Upper lobe of left lung (tissue), 6 donors: ENCODE data around the gene NLRP14. TPM values are rescaled to one million over a fixed set of nuclear protein-coding genes. Genes with fewer than 3 reads are reported as not detected.

Experiments used
- ATAC-seq, 2 donors: fragments of 200-7000 bp; cut with Tn5 transposase; one replicate each; pipeline ENCODE4 v1.9.1; 2022; ENCODE audit warnings: mild to moderate bottlenecking in 2 of 2, moderate library complexity in 2 of 2; ENCODE audit not compliant: low FRiP score in 2 of 2
- DNase-seq, 2 donors: peaks; one replicate each; pipeline ENCODE4 v3.0.0-alpha.2; 2019 to 2020
- H3K27ac ChIP-seq, 4 donors: fragments of 200-600 bp; sonication (generic); one replicate each; pipeline ENCODE4 v1.5.1; 2016 to 2019
- H3K27me3 ChIP-seq, 4 donors: fragments of 200-600 bp; sonication (generic); one replicate each; pipeline ENCODE4 v1.5.1; 2017 to 2019
- H3K36me3 ChIP-seq, 4 donors: fragments of 200-600 bp; sonication (generic); one replicate each; pipeline ENCODE4 v1.5.1; 2016 to 2019
- H3K4me1 ChIP-seq, 4 donors: fragments of 200-600 bp; sonication (generic); one replicate each; pipeline ENCODE4 v1.5.1; 2018 to 2019
- H3K4me3 ChIP-seq, 4 donors: fragments of 200-600 bp; sonication (generic); one replicate each; pipeline ENCODE4 v1.5.1; 2017 to 2019; ENCODE audit warnings: mild to moderate bottlenecking in 2 of 4, moderate library complexity in 1 of 4
- H3K9me3 ChIP-seq, 4 donors: fragments of 200-600 bp; sonication (generic); one replicate each; pipeline ENCODE4 v1.5.1; 2018 to 2019
- CTCF ChIP-seq, 6 experiments: fragments of 450-650 bp in 4 of 6; fragments of 200-600 bp in 2 of 6; sonication (generic) in 2 of 6; IDR thresholded peaks; one replicate each; pipeline ENCODE4 v1.5.1; 2016 to 2019; ENCODE audit warnings: antibody characterized with exemption in 6 of 6
- EP300 ChIP-seq, 4 donors: sonication (generic); formaldehyde crosslinking; IDR thresholded peaks; one replicate each; pipeline ENCODE4 v1.5.1; 2017; ENCODE audit warnings: antibody characterized with exemption in 4 of 4, control low read depth in 2 of 4
- POLR2A ChIP-seq, 4 donors: fragments of 450-650 bp; IDR thresholded peaks; one replicate each; pipeline ENCODE4 v1.5.1; 2016 to 2017; ENCODE audit warnings: antibody characterized with exemption in 4 of 4, mild to moderate bottlenecking in 2 of 4
- POLR2AphosphoS5 ChIP-seq, 2 donors: sonication (generic); formaldehyde crosslinking; IDR thresholded peaks; one replicate each; pipeline ENCODE4 v1.5.1; 2017; ENCODE audit warnings: antibody characterized with exemption in 2 of 2
- WGBS, 2 donors: methylation state at CpG; one replicate each; pipeline ENCODE4 v1.1.5; 2017 to 2018; 5-methylcytosine and 5-hydroxymethylcytosine counted together
- total RNA-seq, 6 donors: library from RNA; depleted of rRNA in 4 of 6; stranded (reverse); fragments of >200 nt in 4 of 6; gene quantifications; one replicate each; pipeline versions ENCODE4 v1.1.0 to v1.2.1, GENCODE V29; 2016 to 2021
- donor health status: DM: no; HTN: no; CAD: no; lungs with moderate emphysema.
- donor health status: DM: no; HTN: yes; CAD: no; lungs with severe emphysema.

NLRP14 gene
- total RNA-seq, 6 donors from 2014 or later: 0.11 to 1.0 (median 0.22) TPM; not detected in 2

DNA sequence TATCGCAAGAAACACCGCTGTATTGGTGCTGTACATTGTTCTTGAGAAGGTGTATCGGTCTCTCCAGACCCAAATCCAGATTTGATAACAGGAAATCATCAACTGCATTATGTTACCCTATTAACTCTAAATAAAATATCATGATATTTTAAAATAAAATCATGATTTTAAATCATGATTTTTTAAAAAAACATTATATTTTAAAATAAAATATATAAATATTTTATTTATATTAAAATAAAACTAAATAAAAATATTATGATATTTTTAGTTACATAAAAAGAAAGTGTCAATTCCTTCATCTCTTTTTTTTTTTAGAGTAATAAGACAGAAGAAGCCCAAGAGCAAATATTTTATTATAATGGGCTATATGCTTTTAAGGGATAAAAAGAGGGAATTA lies 96.1 kb downstream of the NLRP14 start:
- no peak overlapping the region for H3K4me3 ChIP-seq
- no peaks in the 10 kb centered on the region for H3K9me3 ChIP-seq
- H3K36me3 ChIP-seq: no peaks in the 10 kb centered on the region
- TF ChIP-seq POLR2AphosphoS5 (IDR thresholded peaks at IDR 0.05) (no peak), EP300 (IDR thresholded peaks at IDR 0.05) (no peak), CTCF (IDR thresholded peaks at IDR 0.05) (no peak), POLR2A (IDR thresholded peaks at IDR 0.05) (no peak)
- no peak for DNase-seq
- no peaks in the 10 kb centered on the region for H3K4me1 ChIP-seq
- ATAC-seq: no peak
- no peak overlapping the region for H3K27ac ChIP-seq
- no peaks in the 10 kb centered on the region for H3K27me3 ChIP-seq
- 91 to 93% methylated on average over 3 of the region's 3 CpGs for WGBS, 2 donors

Other genes with a start within 250 kb of the NLRP14 start
- gene OR2AG2, start 248.5 kb upstream of the NLRP14 start, total RNA-seq: under 1 TPM in 3 of 6 donors, not detected in 3; 0.13 to 0.59 (median 0.15) TPM
- not detected for gene OR2AG1, start 237.5 kb upstream of the NLRP14 start, total RNA-seq
- gene OR6A2, start 220.8 kb upstream of the NLRP14 start, total RNA-seq: 1 to 10 TPM in 1 of 6 donors, under 1 TPM in 4, not detected in 1; 0.06 to 1.0 (median 0.15) TPM
- not detected for gene OR10A5, start 174.8 kb upstream of the NLRP14 start, total RNA-seq
- not detected for gene OR10A2, start 157.4 kb upstream of the NLRP14 start, total RNA-seq
- gene OR10A4, start 143.9 kb upstream of the NLRP14 start, total RNA-seq: not detected
- gene OR2D2, start 128.0 kb upstream of the NLRP14 start, total RNA-seq: 1 to 10 TPM in 2 of 6 donors, under 1 TPM in 1, not detected in 3; 0.46 to 4.2 (median 1.5) TPM
- not detected for gene OR2D3, start 99.5 kb upstream of the NLRP14 start, total RNA-seq
- gene ZNF215, start 94.1 kb upstream of the NLRP14 start, total RNA-seq: 1 to 10 TPM in 4 of 6 donors, under 1 TPM in 2; 0.55 to 4.0 (median 2.2) TPM
- 1 to 10 TPM in 5 of 6 donors, under 1 TPM in 1; 0.33 to 9.0 (median 2.5) TPM for gene ZNF214, start 133 bp upstream of the NLRP14 start, total RNA-seq
- gene RBMXL2, start 68.5 kb downstream of the NLRP14 start, total RNA-seq: under 1 TPM in 1 of 6 donors, not detected in 5; 0.33 TPM
- gene SYT9, start 231.4 kb downstream of the NLRP14 start, total RNA-seq: under 1 TPM in 2 of 6 donors, not detected in 4; 0.27 to 0.30 TPM